Heart left ventricle (tissue), 16 donors: ENCODE measurements around the gene CDC42. TPM values are rescaled to one million over a fixed set of nuclear protein-coding genes. Genes with fewer than 3 reads are reported as not detected.
A peak's percentile ranks its signal among the peaks of the same experiment; 100 is the strongest.

Experiments used
- ATAC-seq, 4 donors: fragments of 200-7000 bp; cut with Tn5 transposase; one replicate each; pipeline ENCODE4 v1.9.1; 2020 to 2022; ENCODE audit warnings: moderate library complexity in 4 of 4, mild to moderate bottlenecking in 3 of 4, moderate number of reproducible peaks in 1 of 4
- DNase-seq, 5 donors: peaks; one replicate each; pipeline ENCODE4 v3.0.0-alpha.2; 2020
- H3K27ac ChIP-seq, 12 donors: fragments of 200-600 bp; sonication (generic) in 4 of 12; one replicate each; pipeline versions ENCODE4 v1.5.0 to v1.8.0; 2016 to 2022; ENCODE audit warnings: mild to moderate bottlenecking in 2 of 12
- H3K27me3 ChIP-seq, 9 donors: fragments of 200-600 bp; sonication (generic) in 2 of 9; one replicate each; pipeline versions ENCODE4 v1.5.1 to v1.8.0; 2016 to 2022; ENCODE audit warnings: mild to moderate bottlenecking in 3 of 9
- H3K36me3 ChIP-seq, 9 donors: fragments of 200-600 bp; sonication (generic) in 2 of 9; one replicate each; pipeline versions ENCODE4 v1.5.0 to v1.8.0; 2018 to 2022; ENCODE audit warnings: mild to moderate bottlenecking in 2 of 9
- H3K4me1 ChIP-seq, 12 donors: fragments of 200-600 bp; sonication (generic) in 4 of 12; one replicate each; pipeline versions ENCODE4 v1.5.0 to v1.8.0; 2016 to 2022; ENCODE audit warnings: mild to moderate bottlenecking in 3 of 12
- H3K4me3 ChIP-seq, 12 donors: fragments of 200-600 bp; sonication (generic) in 4 of 12; one replicate each; pipeline versions ENCODE4 v1.5.0 to v1.8.0; 2017 to 2022; ENCODE audit warnings: mild to moderate bottlenecking in 9 of 12, moderate library complexity in 4 of 12
- H3K9me3 ChIP-seq, 12 donors: fragments of 200-600 bp; sonication (generic) in 4 of 12; one replicate each; pipeline versions ENCODE4 v1.5.0 to v1.8.0; 2016 to 2022; ENCODE audit warnings: mild to moderate bottlenecking in 1 of 12
- CTCF ChIP-seq, 12 donors: fragments of 200-600 bp; sonication (generic) in 4 of 12; IDR thresholded peaks; one replicate each; pipeline versions ENCODE4 v1.5.0 to v1.8.0; 2018 to 2022; ENCODE audit warnings: antibody characterized with exemption in 12 of 12, mild to moderate bottlenecking in 5 of 12
- POLR2A ChIP-seq, 2 donors: fragments of 450-650 bp; IDR thresholded peaks; one replicate each; pipeline ENCODE4 v1.6.1; 2017; ENCODE audit warnings: antibody characterized with exemption in 2 of 2, mild to moderate bottlenecking in 2 of 2, moderate library complexity in 2 of 2
- WGBS, 4 donors: extraction: QIAGEN DNeasy Blood & Tissue Kit in 2 of 4; methylation state at CpG; one replicate each; pipeline versions ENCODE4 v1.1.5 to v1.1.7; 2013 to 2018; 5-methylcytosine and 5-hydroxymethylcytosine counted together
- intact Hi-C, 10 donors: fragments of 100-400 bp; cut with DNase I; formaldehyde crosslinking; loops; one replicate each; pipeline versions ENCODE4 v1.11.1 to v1.14.2; 2022
- polyA plus RNA-seq, 2 donors: library from polyadenylated mRNA; stranded (reverse); fragments of 200-250 nt; gene quantifications; one replicate each; pipeline ENCODE4 v1.2.3, GENCODE V29; 2013
- total RNA-seq, 9 donors: library from RNA; depleted of rRNA in 2 of 9; stranded (reverse); fragments of >200 nt in 2 of 9; fragmentation: NEBNext Ultra II Directional in 3 of 9; extraction: Animal tissue kit (Norgen Biotek cat#: 25700) in 3 of 9; gene quantifications; one replicate each; pipeline versions ENCODE4 v1.1.0 to v1.2.4, GENCODE V29; 2016 to 2023
- donor health status: ischemic (EF 13 %, LVEDD 7.1; RV severe dilation, severe dysfunction).
- donor health status: healthy with polysubstance abuse.
- donor health status: DM: no; HTN: yes; CAD: no.
- donor health status: DM: no; HTN: no; CAD: no.
- donor health status: ischemic (EF 25% LVEDD 6.9; RV normal size, moderate dysfunction).
- donor health status: ischemic (EF 25% LVEDD 5.7; RV mildly dilated, moderate dysfunction).
- donor health status: healthy.
- donor health status: DM: yes; HTN: yes; CAD: no.
- donor health status: ischemic (EF 35%, LVEDD 5.7; RV mildly dilated, moderate dysfunction).
- donor health status: nonischemic (EF 11% LVEDD 7.7; RV severe dilation, severe dysfunction).
- donor health status: DM: yes; HTN: yes; CAD: no.
- donor health status: PGD.
- donor health status: ischemic (EF 29% LVEDD 5.4; RV normal size, mild dysfunction).
- donor health status: nonischemic (EF 23%, LVEDD 6.1; RV moderate dilation, normal function).

Gene CDC42
- total and polyA plus RNA-seq, 11 donors, result 74.3 to 260 (median 184) TPM

GRCh38 chr1:22115286-22115685 lies 62.8 kb downstream of the CDC42 start:
- Histone ChIP-seq H3K36me3 (peaks cover 0 to 88% (median 20%) of the 10 kb centered on the region in 9 donors), H3K9me3 (no peaks in the 10 kb centered on the region), H3K4me1 (peaks cover 0 to 66% (median 34%) of the 10 kb centered on the region in 12 donors), H3K27me3 (no peaks in the 10 kb centered on the region), H3K27ac (no peak overlapping the region), H3K4me3 (no peak overlapping the region)
- DNase-seq, result peak in 1 of 5 donors; percentile 18
- TF ChIP-seq CTCF (IDR thresholded peaks at IDR 0.05) (no peak), POLR2A (IDR thresholded peaks at IDR 0.05) (no peak)
- 74 to 85% (median 79%) methylated on average over 6 of the region's 6 CpGs for WGBS, 4 donors
- no peak for ATAC-seq
- intact Hi-C loops, result loop anchor here in 1 of 10 donors (10.0 kb wide), 1 partner anchor 300 kb away; no protein-coding TSS in a partner anchor

GRCh38 chr1:22117238-22117637 lies 64.7 kb downstream of the CDC42 start:
- peak in 1 of 5 donors; percentile 1 for DNase-seq
- intact Hi-C loops, result loop anchor here in 1 of 10 donors (10.0 kb wide), 1 partner anchor 298 kb away; no protein-coding TSS in a partner anchor
- no peak for ATAC-seq
- Histone ChIP-seq H3K9me3 (no peaks in the 10 kb centered on the region), H3K27ac (no peak overlapping the region), H3K4me3 (no peak overlapping the region), H3K4me1 (peaks cover 0 to 60% (median 27%) of the 10 kb centered on the region in 12 donors), H3K27me3 (no peaks in the 10 kb centered on the region), H3K36me3 (peaks cover 0 to 70% (median 22%) of the 10 kb centered on the region in 9 donors)
- no peak for TF ChIP-seq CTCF (IDR thresholded peaks at IDR 0.05)
- TF ChIP-seq POLR2A (IDR thresholded peaks at IDR 0.05), result no peak
- 30 to 51% (median 38%) methylated on average over 4 of the region's 4 CpGs for WGBS, 4 donors

- no peak for TF ChIP-seq CTCF (IDR thresholded peaks at IDR 0.05)
- no peak for TF ChIP-seq POLR2A (IDR thresholded peaks at IDR 0.05)
- DNase-seq, result peak in 1 of 5 donors; percentile 29
- Histone ChIP-seq H3K27ac (no peak overlapping the region), H3K9me3 (no peaks in the 10 kb centered on the region), H3K27me3 (no peaks in the 10 kb centered on the region), H3K4me1 (peaks cover 0 to 59% (median 23%) of the 10 kb centered on the region in 12 donors), H3K36me3 (peaks cover 0 to 64% (median 19%) of the 10 kb centered on the region in 9 donors), H3K4me3 (no peak overlapping the region)
- intact Hi-C loops, result loop anchor here in 1 of 10 donors (10.0 kb wide), 1 partner anchor 297 kb away; no protein-coding TSS in a partner anchor
- no peak for ATAC-seq
- 77 to 93% (median 90%) methylated on average over 5 of the region's 5 CpGs for WGBS, 4 donors
Observed at GRCh38 chr1:22117851-22118250, 65.3 kb downstream of the CDC42 start.

- H3K4me1 ChIP-seq, result peaks cover 0 to 53% (median 20%) of the 10 kb centered on the region in 12 donors
- peaks cover 0 to 60% (median 19%) of the 10 kb centered on the region in 9 donors for H3K36me3 ChIP-seq
- H3K9me3 ChIP-seq, result no peaks in the 10 kb centered on the region
- no peak overlapping the region for H3K27ac ChIP-seq
- intact Hi-C loops, result loop anchor here in 1 of 10 donors (10.0 kb wide), 1 partner anchor 296 kb away; no protein-coding TSS in a partner anchor
- H3K4me3 ChIP-seq, result no peak overlapping the region
- DNase-seq (peak in 1 of 5 donors; percentile 18), ATAC-seq (no peak)
- H3K27me3 ChIP-seq, result no peaks in the 10 kb centered on the region
- TF ChIP-seq CTCF (IDR thresholded peaks at IDR 0.05) (no peak), POLR2A (IDR thresholded peaks at IDR 0.05) (no peak)
- WGBS, 4 donors, result 80 to 92% (median 86%) methylated on average over 7 to 8 of the region's 8 CpGs
Observed at GRCh38 chr1:22118291-22118992, 65.9 kb downstream of the CDC42 start.
